Kidney epithelial cell (primary cell): Measurements from ENCODE around the gene TIMM17B. TPM values are rescaled to one million over a fixed set of nuclear protein-coding genes. Genes with fewer than 3 reads are reported as not detected.

ENCODE experiments used
- DNase-seq: peaks from one replicate; pipeline ENCODE4 v3.0.0-alpha.2; 2010; ENCODE audit warnings: low read depth
- H3K27me3 ChIP-seq: 2 replicates; pipeline ENCODE4 v1.6.0; 2011; ENCODE audit warnings: low read length; ENCODE audit not compliant: control insufficient read depth, insufficient read depth
- H3K36me3 ChIP-seq: 2 replicates; pipeline ENCODE4 v1.5.1; 2011; ENCODE audit warnings: low read length; ENCODE audit not compliant: control insufficient read depth, insufficient read depth
- H3K4me3 ChIP-seq: 2 replicates; pipeline ENCODE4 v1.5.1; 2011; ENCODE audit warnings: low read depth, mild to moderate bottlenecking, control low read depth, low read length
- CTCF ChIP-seq: IDR thresholded peaks from 2 replicates; pipeline ENCODE4 v1.5.1; 2011; ENCODE audit warnings: mild to moderate bottlenecking, moderate library complexity, low read length, control low read depth, inconsistent platforms; ENCODE audit not compliant: insufficient read depth, poor library complexity, severe bottlenecking
- total RNA-seq: library from RNA; depleted of rRNA; stranded (reverse); fragments of >200 nt; gene quantifications from 2 replicates; pipeline ENCODE4 v1.2.3, GENCODE V29; 2015

TIMM17B gene
- total RNA-seq, 1 donor from 2014 or later, result 89.4 TPM

DNA sequence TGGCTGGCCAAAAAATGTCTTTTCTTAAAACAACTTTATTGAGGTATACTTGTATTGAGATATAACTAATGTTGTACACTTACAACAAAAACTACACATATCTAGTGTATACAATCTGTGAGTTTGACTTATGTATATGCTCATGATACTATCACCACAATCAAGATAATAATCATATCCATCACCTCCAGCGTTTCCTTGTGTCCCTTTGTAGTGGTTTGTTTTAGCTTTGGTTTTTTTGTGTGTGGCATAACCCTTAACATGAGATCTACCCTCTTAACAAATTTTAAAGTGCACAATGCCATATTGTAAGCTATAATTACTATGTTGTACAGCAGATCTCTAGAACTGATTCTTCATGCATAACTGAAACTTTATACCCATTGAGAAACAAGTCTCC, 48.7 kb downstream of the TIMM17B start:
- TF ChIP-seq CTCF, result no peak
- Histone ChIP-seq H3K36me3 (no peaks in the 10 kb centered on the region), H3K4me3 (no peak overlapping the region), H3K27me3 (no peaks in the 10 kb centered on the region)
- no peak for DNase-seq

Other genes with a start within 250 kb of the TIMM17B start
- gene WAS, start 214.0 kb downstream of the TIMM17B start, total RNA-seq, result 2.2 TPM in 1 of 2 replicates, not detected in the other
- 7.6 and 10.9 TPM in 2 replicates for gene SUV39H1, start 201.0 kb downstream of the TIMM17B start, total RNA-seq
- gene GLOD5, start 136.0 kb downstream of the TIMM17B start, total RNA-seq, result not detected in 2 replicates
- gene GATA1, start 111.2 kb downstream of the TIMM17B start, total RNA-seq, result not detected in 2 replicates
- gene HDAC6, start 95.7 kb downstream of the TIMM17B start, total RNA-seq, result 52.5 and 62.6 TPM in 2 replicates
- gene ERAS, start 71.3 kb downstream of the TIMM17B start, total RNA-seq, result not detected in 2 replicates
- gene PCSK1N, start 62.2 kb downstream of the TIMM17B start, total RNA-seq, result 42.5 and 66.6 TPM in 2 replicates
- gene PQBP1, start 162 bp upstream of the TIMM17B start, total RNA-seq, result 73.2 and 92.5 TPM in 2 replicates
- 34.3 and 40.9 TPM in 2 replicates for gene SLC35A2, start 13.9 kb upstream of the TIMM17B start, total RNA-seq
- gene PIM2, start 21.3 kb upstream of the TIMM17B start, total RNA-seq, result 6.8 and 7.9 TPM in 2 replicates
- gene OTUD5, start 59.8 kb upstream of the TIMM17B start, total RNA-seq, result 51.7 and 56.0 TPM in 2 replicates
- gene KCND1, start 74.1 kb upstream of the TIMM17B start, total RNA-seq, result 0.67 and 1.6 TPM in 2 replicates
- 25.8 and 31.1 TPM in 2 replicates for gene GRIPAP1, start 104.5 kb upstream of the TIMM17B start, total RNA-seq
- gene TFE3, start 145.6 kb upstream of the TIMM17B start, total RNA-seq, result 55.6 and 63.3 TPM in 2 replicates
- gene CCDC120, start 161.2 kb upstream of the TIMM17B start, total RNA-seq, result 5.5 and 6.4 TPM in 2 replicates
- gene PRAF2, start 176.2 kb upstream of the TIMM17B start, total RNA-seq, result 16.8 and 18.1 TPM in 2 replicates
- 115 and 117 TPM in 2 replicates for gene WDR45, start 182.1 kb upstream of the TIMM17B start, total RNA-seq
- 26.4 and 35.0 TPM in 2 replicates for gene GPKOW, start 226.0 kb upstream of the TIMM17B start, total RNA-seq